ENCODE measurements around the gene DAAM1. TPM values are rescaled to one million over a fixed set of nuclear protein-coding genes. Genes with fewer than 3 reads are reported as not detected.

DAAM1 gene
- total RNA-seq, 2 donors from 2014 or later = 61.4 to 67.0 TPM

GRCh38 chr14:59251811-59252771 lies 63.6 kb downstream of the DAAM1 start:
- peaks cover 0 to 79% of the 10 kb centered on the region in 2 donors for H3K4me1 ChIP-seq
- no peak for DNase-seq (ENCODE audit: low spot score)
- H3K4me3 ChIP-seq = no peak overlapping the region
- no peaks in the 10 kb centered on the region for H3K27me3 ChIP-seq
- H3K9me3 ChIP-seq = no peaks in the 10 kb centered on the region
- H3K36me3 ChIP-seq = no peaks in the 10 kb centered on the region
- H3K27ac ChIP-seq = peak overlapping the region in 1 of 2 donors; percentile 91
- TF ChIP-seq CTCF (IDR thresholded peaks at IDR 0.05) = no peak

GRCh38 chr14:59252772-59253500 lies 64.5 kb downstream of the DAAM1 start:
- Histone ChIP-seq H3K9me3 (no peaks in the 10 kb centered on the region), H3K27me3 (no peaks in the 10 kb centered on the region), H3K27ac (peak overlapping the region; percentile 81 to 91), H3K4me3 (no peak overlapping the region), H3K36me3 (no peaks in the 10 kb centered on the region), H3K4me1 (peaks cover 0 to 80% of the 10 kb centered on the region in 2 donors)
- no peak for DNase-seq (ENCODE audit: low spot score)
- no peak for TF ChIP-seq CTCF (IDR thresholded peaks at IDR 0.05)

- TF ChIP-seq CTCF (IDR thresholded peaks at IDR 0.05) = no peak
- H3K36me3 ChIP-seq = no peaks in the 10 kb centered on the region
- H3K27me3 ChIP-seq = no peaks in the 10 kb centered on the region
- H3K4me3 ChIP-seq = no peak overlapping the region
- no peaks in the 10 kb centered on the region for H3K9me3 ChIP-seq
- peaks cover 0 to 76% of the 10 kb centered on the region in 2 donors for H3K4me1 ChIP-seq
- no peak for DNase-seq (ENCODE audit: low spot score)
- peak overlapping the region; percentile 81 to 91 for H3K27ac ChIP-seq
Measured at GRCh38 chr14:59253527-59253926, 65.1 kb downstream of the DAAM1 start.

GRCh38 chr14:59254146-59254910 lies 65.9 kb downstream of the DAAM1 start:
- DNase-seq (ENCODE audit: low spot score) = peak; percentile 80
- Histone ChIP-seq H3K4me3 (no peak overlapping the region), H3K4me1 (peaks cover 0 to 76% of the 10 kb centered on the region in 2 donors)

More at GRCh38 chr14:59254146-59254910, 65.9 kb downstream of the DAAM1 start:
- TF ChIP-seq CTCF (IDR thresholded peaks at IDR 0.05) = peak in 1 of 2 donors; percentile 16
- peak overlapping the region; percentile 81 to 91 for H3K27ac ChIP-seq
- H3K9me3 ChIP-seq = no peaks in the 10 kb centered on the region
- no peaks in the 10 kb centered on the region for H3K27me3 ChIP-seq
- H3K36me3 ChIP-seq = no peaks in the 10 kb centered on the region

Measured in right atrium auricular region (tissue), 2 donors.